Suprapubic skin (tissue), 4 donors: Measurements from ENCODE around the gene INSR. TPM values are rescaled to one million over a fixed set of nuclear protein-coding genes. Genes with fewer than 3 reads are reported as not detected.

Source experiments
- DNase-seq, 2 donors: peaks; one replicate each; pipeline ENCODE4 v3.0.0-alpha.2; 2019; ENCODE audit warnings: low spot score in 2 of 2
- H3K27ac ChIP-seq: fragments of 200-600 bp; sonication (generic); one replicate; pipeline ENCODE4 v1.5.1; 2019
- H3K27me3 ChIP-seq: fragments of 200-600 bp; sonication (generic); one replicate; pipeline ENCODE4 v1.5.1; 2019
- H3K36me3 ChIP-seq: fragments of 200-600 bp; sonication (generic); one replicate; pipeline ENCODE4 v1.5.1; 2019
- H3K4me1 ChIP-seq: fragments of 200-600 bp; sonication (generic); one replicate; pipeline ENCODE4 v1.5.1; 2019
- H3K4me3 ChIP-seq: fragments of 200-600 bp; sonication (generic); one replicate; pipeline ENCODE4 v1.5.1; 2019; ENCODE audit warnings: mild to moderate bottlenecking
- H3K9me3 ChIP-seq: fragments of 200-600 bp; sonication (generic); one replicate; pipeline ENCODE4 v1.5.1; 2019
- EP300 ChIP-seq: sonication (generic); formaldehyde crosslinking; IDR thresholded peaks from one replicate; pipeline ENCODE4 v1.6.1; 2017; ENCODE audit warnings: antibody characterized with exemption
- POLR2A ChIP-seq, 2 donors: fragments of 450-650 bp; IDR thresholded peaks; one replicate each; pipeline ENCODE4 v1.6.1; 2017; ENCODE audit warnings: antibody characterized with exemption in 2 of 2, mild to moderate bottlenecking in 2 of 2, moderate library complexity in 2 of 2
- POLR2AphosphoS5 ChIP-seq, 3 donors: sonication (generic); formaldehyde crosslinking; IDR thresholded peaks; one replicate each; pipeline ENCODE4 v1.6.1; 2017; ENCODE audit warnings: antibody characterized with exemption in 3 of 3
- WGBS: methylation state at CpG from one replicate; pipeline ENCODE4 v1.1.5; 2018; 5-methylcytosine and 5-hydroxymethylcytosine counted together
- total RNA-seq, 4 donors: library from RNA; depleted of rRNA; stranded (reverse); fragments of >200 nt; gene quantifications; one replicate each; pipeline ENCODE4 v1.1.0, GENCODE V29; 2016
- TF ChIP-seq, protein P1 (sequence below), 2 donors: fragments of 200-600 bp in 1 of 2; fragments of 450-650 bp in 1 of 2; sonication (generic) in 1 of 2; IDR thresholded peaks; one replicate each; pipeline ENCODE4 v1.5.1; 2016 to 2019; ENCODE audit warnings: antibody characterized with exemption in 2 of 2, mild to moderate bottlenecking in 1 of 2, moderate library complexity in 1 of 2

Gene INSR
- total RNA-seq, 4 donors from 2014 or later = 51.5 to 173 (median 77.8) TPM

DNA sequence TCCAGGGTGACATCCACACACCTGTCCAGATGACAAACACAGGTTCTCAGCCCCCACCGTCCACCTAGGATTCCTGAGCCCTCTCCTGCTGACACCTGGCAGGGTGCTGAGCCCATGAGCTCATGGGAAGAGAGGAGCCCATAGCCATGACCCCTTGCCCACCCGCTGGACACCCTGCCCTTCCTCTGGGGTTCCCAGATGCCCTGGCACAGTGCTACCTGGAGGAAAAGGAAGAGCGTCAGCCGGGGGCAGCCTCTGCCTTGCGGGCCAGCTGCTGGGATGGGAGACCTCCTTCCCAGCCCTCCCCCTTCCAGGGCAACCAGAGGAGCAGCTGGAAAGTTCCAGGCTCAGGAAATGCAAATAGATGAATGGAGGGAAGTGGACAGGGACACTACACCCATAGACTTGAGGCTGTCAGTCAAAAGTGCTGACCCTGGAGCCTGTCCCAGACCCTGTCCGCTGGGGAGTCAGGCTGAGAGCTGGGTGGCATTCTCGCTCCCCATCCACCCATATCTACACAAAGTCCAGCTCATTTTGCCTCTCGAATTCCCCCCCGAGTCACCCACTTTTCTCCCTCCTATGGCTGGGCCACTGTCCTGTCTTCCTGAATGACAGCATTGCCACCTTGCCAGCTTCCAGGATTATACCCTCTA, 42.2 kb upstream of the INSR start:
- Histone ChIP-seq H3K27ac (no peak overlapping the region), H3K9me3 (no peaks in the 10 kb centered on the region), H3K4me3 (no peak overlapping the region), H3K27me3 (no peaks in the 10 kb centered on the region), H3K4me1 (peaks cover 12% of the 10 kb centered on the region), H3K36me3 (no peaks in the 10 kb centered on the region)
- no peak for TF ChIP-seq POLR2AphosphoS5 (IDR thresholded peaks at IDR 0.05)
- TF ChIP-seq EP300 = no peak
- no peak for TF ChIP-seq POLR2A (IDR thresholded peaks at IDR 0.05)
- TF ChIP-seq, protein P1, sequence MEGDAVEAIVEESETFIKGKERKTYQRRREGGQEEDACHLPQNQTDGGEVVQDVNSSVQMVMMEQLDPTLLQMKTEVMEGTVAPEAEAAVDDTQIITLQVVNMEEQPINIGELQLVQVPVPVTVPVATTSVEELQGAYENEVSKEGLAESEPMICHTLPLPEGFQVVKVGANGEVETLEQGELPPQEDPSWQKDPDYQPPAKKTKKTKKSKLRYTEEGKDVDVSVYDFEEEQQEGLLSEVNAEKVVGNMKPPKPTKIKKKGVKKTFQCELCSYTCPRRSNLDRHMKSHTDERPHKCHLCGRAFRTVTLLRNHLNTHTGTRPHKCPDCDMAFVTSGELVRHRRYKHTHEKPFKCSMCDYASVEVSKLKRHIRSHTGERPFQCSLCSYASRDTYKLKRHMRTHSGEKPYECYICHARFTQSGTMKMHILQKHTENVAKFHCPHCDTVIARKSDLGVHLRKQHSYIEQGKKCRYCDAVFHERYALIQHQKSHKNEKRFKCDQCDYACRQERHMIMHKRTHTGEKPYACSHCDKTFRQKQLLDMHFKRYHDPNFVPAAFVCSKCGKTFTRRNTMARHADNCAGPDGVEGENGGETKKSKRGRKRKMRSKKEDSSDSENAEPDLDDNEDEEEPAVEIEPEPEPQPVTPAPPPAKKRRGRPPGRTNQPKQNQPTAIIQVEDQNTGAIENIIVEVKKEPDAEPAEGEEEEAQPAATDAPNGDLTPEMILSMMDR (IDR thresholded peaks at IDR 0.05) = no peak
- DNase-seq = peak in 1 of 2 donors; percentile 51
- WGBS = 74% methylated on average over 9 of the region's 9 CpGs

DNA sequence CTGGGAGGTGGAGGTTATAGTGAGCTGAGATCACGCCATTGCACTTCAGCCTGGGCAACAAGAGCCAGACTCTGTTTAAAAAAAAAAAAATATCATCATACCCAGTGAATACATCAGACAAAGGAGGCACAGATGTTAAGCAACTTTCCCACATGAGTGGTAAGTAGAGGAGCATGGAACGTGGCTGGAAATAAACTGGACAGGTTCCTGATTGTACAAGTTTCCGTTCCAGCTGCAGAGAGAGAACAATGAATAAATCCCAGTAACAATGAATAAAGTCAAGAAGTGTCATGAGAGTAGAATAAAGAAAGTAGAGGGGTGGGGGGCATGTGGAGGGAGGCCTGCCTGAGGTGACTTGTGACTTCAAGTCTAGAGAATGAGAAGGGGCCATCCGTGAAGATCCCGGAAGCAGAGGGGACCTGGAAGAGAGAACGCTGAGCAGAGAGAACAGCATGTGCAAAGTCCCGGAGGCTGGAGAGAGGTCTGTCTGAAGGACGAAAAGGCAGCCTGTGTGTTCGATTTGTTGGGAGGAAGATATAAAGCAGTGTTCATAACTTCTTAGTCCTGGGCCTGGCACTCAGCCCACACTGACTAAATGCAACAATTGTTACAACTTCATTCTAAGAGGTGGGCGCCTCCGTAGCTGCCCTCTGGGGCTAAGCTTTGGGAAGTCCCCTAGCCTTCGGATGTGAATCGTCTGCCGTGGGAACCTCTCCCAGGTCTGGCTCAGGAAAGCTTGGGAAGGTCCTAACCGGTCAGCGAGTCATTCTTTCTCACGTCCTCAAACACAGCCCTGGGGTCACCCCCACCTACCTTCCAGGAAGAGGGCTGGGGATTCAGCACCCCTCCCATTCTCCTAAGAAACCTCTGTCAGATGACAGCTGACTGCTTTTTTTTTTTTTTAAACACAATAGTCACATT, 39.2 kb upstream of the INSR start:
- Histone ChIP-seq H3K9me3 (no peaks in the 10 kb centered on the region), H3K36me3 (no peaks in the 10 kb centered on the region), H3K4me3 (no peak overlapping the region), H3K27ac (no peak overlapping the region), H3K27me3 (no peaks in the 10 kb centered on the region), H3K4me1 (peaks cover 10% of the 10 kb centered on the region)
- TF ChIP-seq POLR2A (IDR thresholded peaks at IDR 0.05) (no peak), EP300 (no peak), POLR2AphosphoS5 (IDR thresholded peaks at IDR 0.05) (no peak)
- TF ChIP-seq, protein P1 (IDR thresholded peaks at IDR 0.05) = no peak
- DNase-seq = peak in 1 of 2 donors; percentile 54
- 44% methylated on average over 17 of the region's 17 CpGs for WGBS

DNA sequence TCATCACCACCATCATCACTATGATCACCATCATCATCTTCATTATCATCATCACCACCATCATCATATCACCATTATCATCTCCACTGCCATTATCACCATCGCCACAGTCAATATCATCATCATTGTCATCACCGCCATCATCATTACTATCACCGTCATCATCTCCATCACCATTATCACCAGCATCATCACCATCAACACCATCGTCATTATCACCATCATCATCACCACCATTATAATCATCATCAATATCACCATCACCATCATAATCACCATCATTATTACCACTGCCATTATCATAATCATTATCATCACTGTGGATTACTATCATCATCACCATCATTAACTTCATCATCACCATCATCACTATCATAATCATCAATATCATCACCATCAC, 37.2 kb upstream of the INSR start:
- WGBS = 83% methylated on average over 4 of the region's 4 CpGs

DNA sequence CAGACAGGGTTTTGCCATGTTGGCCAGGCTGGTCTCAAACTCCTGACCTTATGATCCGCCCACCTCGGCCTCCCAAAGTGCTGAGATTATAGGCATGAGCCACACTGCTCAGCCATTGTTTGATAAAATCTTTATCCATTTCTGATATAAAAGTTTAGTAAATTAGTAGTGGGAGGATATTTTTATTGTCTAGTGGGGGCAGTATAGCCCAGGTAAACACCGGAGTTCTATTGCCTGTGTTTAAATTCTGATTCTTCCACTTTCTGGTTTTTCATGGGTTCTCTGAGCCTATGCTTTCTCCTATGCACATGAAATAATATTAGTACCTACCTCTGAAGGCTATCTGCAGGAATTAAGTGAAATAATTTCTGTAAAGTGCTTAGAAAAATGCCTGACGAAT, 34.4 kb upstream of the INSR start:
- Histone ChIP-seq H3K27me3 (no peaks in the 10 kb centered on the region), H3K27ac (no peak overlapping the region), H3K36me3 (no peaks in the 10 kb centered on the region), H3K4me1 (no peaks in the 10 kb centered on the region), H3K4me3 (no peak overlapping the region), H3K9me3 (no peaks in the 10 kb centered on the region)
- peak in 1 of 2 donors; percentile 2 for DNase-seq
- WGBS = 94% methylated on average over 4 of the region's 4 CpGs
- TF ChIP-seq EP300 = no peak

More for the DNA sequence above, 37.2 kb upstream of the INSR start:
- DNase-seq = no peak
- Histone ChIP-seq H3K27me3 (no peaks in the 10 kb centered on the region), H3K36me3 (no peaks in the 10 kb centered on the region), H3K9me3 (no peaks in the 10 kb centered on the region), H3K4me1 (no peaks in the 10 kb centered on the region), H3K4me3 (no peak overlapping the region), H3K27ac (no peak overlapping the region)
- TF ChIP-seq, protein P1 (IDR thresholded peaks at IDR 0.05) = no peak
- TF ChIP-seq EP300 (no peak), POLR2AphosphoS5 (IDR thresholded peaks at IDR 0.05) (no peak), POLR2A (IDR thresholded peaks at IDR 0.05) (no peak)

DNA sequence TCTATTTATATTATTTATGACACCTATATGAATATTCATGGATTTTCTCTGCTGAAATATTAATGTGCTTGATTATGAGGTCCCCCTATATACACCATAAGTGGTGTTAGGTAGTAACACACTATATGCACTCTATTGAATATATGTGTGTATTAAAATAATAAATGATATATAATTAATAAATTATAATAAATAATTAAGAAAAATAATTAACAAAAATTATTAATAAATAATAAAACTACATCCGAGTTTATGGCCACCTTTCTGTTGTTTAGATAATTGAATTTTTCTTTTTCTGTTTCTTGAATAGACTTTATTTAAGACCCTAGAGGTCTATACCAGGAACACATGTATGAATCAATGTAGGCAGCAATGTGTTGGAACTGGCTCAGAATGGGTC, 33.6 kb upstream of the INSR start:
- Histone ChIP-seq H3K4me3 (no peak overlapping the region), H3K36me3 (no peaks in the 10 kb centered on the region), H3K4me1 (no peaks in the 10 kb centered on the region), H3K27ac (no peak overlapping the region), H3K9me3 (no peaks in the 10 kb centered on the region), H3K27me3 (no peaks in the 10 kb centered on the region)
- WGBS = 74% methylated on average over 1 of the region's 1 CpG
- no peak for DNase-seq
- TF ChIP-seq, protein P1 (IDR thresholded peaks at IDR 0.05) = no peak
- TF ChIP-seq POLR2AphosphoS5 (IDR thresholded peaks at IDR 0.05) (no peak), POLR2A (IDR thresholded peaks at IDR 0.05) (no peak)
